GM03348 (cell line): ENCODE measurements around the gene IQGAP1.
A peak's percentile ranks its signal among the peaks of the same experiment; 100 is the strongest.
"Not testable (repeated sequence)": the region's sequence is repeated elsewhere in the genome, so short reads cannot be mapped to it uniquely, and the experiment has no call there.

ENCODE experiments used
- DNase-seq: peaks from one replicate; pipeline ENCODE4 v3.0.0; 2012; ENCODE audit warnings: low spot score

IQGAP1 gene

GRCh38 chr15:90387534-90388461 lies at the start of gene IQGAP1:
Gene IQGAP1, plus strand, starts transcription at chr15:90388242. Its CDS starts 100 bp downstream, at chr15:90388342.
- peak; percentile 98 for DNase-seq

- DNase-seq = no peak
Observed at GRCh38 chr15:90338532-90338931, 49.5 kb upstream of the IQGAP1 start.

GRCh38 chr15:90340345-90340744 lies 47.7 kb upstream of the IQGAP1 start:
- DNase-seq = no peak

- no peak for DNase-seq
Observed at GRCh38 chr15:90343302-90343790, 44.7 kb upstream of the IQGAP1 start.

- DNase-seq = no peak
Observed at GRCh38 chr15:90344662-90345061, 43.4 kb upstream of the IQGAP1 start.

- no peak for DNase-seq
Observed at GRCh38 chr15:90345857-90346256, 42.2 kb upstream of the IQGAP1 start.

GRCh38 chr15:90347431-90348065 lies 40.5 kb upstream of the IQGAP1 start:
- not testable (repeated sequence) for DNase-seq

GRCh38 chr15:90348456-90348855 lies 39.6 kb upstream of the IQGAP1 start:
- no peak for DNase-seq

GRCh38 chr15:90349072-90349471 lies 39.0 kb upstream of the IQGAP1 start:
- no peak for DNase-seq

- no peak for DNase-seq
Observed at GRCh38 chr15:90349821-90350220, 38.2 kb upstream of the IQGAP1 start.

GRCh38 chr15:90351479-90352106 lies 36.4 kb upstream of the IQGAP1 start:
- DNase-seq = peak; percentile 18

GRCh38 chr15:90352107-90352893 lies 35.7 kb upstream of the IQGAP1 start, which contains the start of gene ZNF774:
Gene ZNF774, plus strand, starts transcription at chr15:90352284. Its CDS starts 2,377 bp downstream, at chr15:90354661.
- peak; percentile 99 for DNase-seq

GRCh38 chr15:90354986-90355385 lies 33.1 kb upstream of the IQGAP1 start:
- DNase-seq = no peak

GRCh38 chr15:90358124-90359033 lies 29.7 kb upstream of the IQGAP1 start:
- DNase-seq = peak; percentile 28

- DNase-seq = no peak
Observed at GRCh38 chr15:90360746-90361145, 27.3 kb upstream of the IQGAP1 start.

GRCh38 chr15:90362936-90363212 lies 25.2 kb upstream of the IQGAP1 start:
- peak; percentile 81 for DNase-seq

GRCh38 chr15:90364251-90364650 lies 23.8 kb upstream of the IQGAP1 start:
- peak; percentile 65 for DNase-seq

GRCh38 chr15:90365414-90366055 lies 22.5 kb upstream of the IQGAP1 start:
- DNase-seq = no peak

GRCh38 chr15:90367576-90367975 lies 20.5 kb upstream of the IQGAP1 start:
- peak; percentile 54 for DNase-seq

GRCh38 chr15:90375071-90375470 lies 13.0 kb upstream of the IQGAP1 start:
- DNase-seq = no peak
